ENCODE measurements around the gene IRF9. TPM values are rescaled to one million over a fixed set of nuclear protein-coding genes. Genes with fewer than 3 reads are reported as not detected.

The IRF9 gene
- total RNA-seq, 1 experiment from 2014 or later = 27.6 TPM

DNA sequence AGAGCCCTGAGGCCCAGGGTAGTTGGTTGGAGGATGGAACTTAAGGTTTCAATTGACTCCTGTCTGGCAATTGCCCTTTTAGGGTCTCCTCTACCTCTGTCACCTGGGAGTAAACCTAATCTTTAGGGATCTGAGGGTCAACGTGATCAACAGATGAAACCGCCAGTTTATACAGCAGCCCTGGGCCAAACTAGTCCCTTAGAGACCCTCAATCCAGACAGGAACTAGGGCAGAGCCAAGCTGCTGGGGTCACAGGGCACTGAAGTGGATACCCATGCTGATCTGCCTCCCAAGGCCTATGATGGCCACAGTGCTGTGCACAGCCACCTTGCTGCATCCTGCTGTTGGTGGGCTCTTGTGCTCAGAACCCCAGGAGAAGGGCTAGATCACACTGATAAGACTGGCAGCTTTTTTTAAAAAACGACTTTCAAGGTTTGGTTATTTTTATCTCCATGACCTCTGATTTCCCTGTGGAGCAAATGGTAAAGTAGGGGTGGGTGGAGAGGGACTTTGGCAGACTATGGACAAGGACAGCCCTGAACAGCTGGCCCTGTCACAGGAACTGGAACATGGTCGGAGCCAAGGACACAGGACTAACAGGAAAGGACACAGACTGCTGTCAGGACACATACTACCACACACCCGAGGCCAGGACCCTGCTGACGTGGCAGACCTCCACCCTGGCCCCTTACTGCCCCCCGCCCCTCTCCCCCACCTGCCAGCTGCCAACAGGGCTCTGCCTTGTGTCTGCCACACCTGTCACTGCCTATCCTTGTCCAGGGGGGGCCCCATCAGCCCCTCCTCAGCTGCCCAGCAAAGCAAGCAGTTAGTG is 30.1 kb upstream of the IRF9 start:
- no peaks in the 10 kb centered on the region for H3K4me1 ChIP-seq (ENCODE audit: insufficient read depth, low read length)
- H3K23ac ChIP-seq (ENCODE audit: insufficient read length, low read depth, low read length) = no peak overlapping the region
- no peaks in the 10 kb centered on the region; a peak in 1 of 7 replicates for H3K36me3 Mint-ChIP-seq (ENCODE audit: insufficient read depth in 1 of 3, low read depth in 3 of 3)
- H3K4me1 Mint-ChIP-seq = peaks cover 6 to 7% of the 10 kb centered on the region in 2 experiments; a peak in 3 of 4 replicates
- no peak overlapping the region for H3K18ac ChIP-seq (ENCODE audit: insufficient read length, low read depth, low read length)
- H3K79me1 ChIP-seq (ENCODE audit: insufficient read depth, low read depth, low read length, poor library complexity, severe bottlenecking) = no peaks in the 10 kb centered on the region
- H3K23me2 ChIP-seq (ENCODE audit: insufficient read length, low read depth, low read length, poor library complexity, severe bottlenecking) = peaks cover 5% of the 10 kb centered on the region
- H3K27ac Mint-ChIP-seq = peak overlapping the region in 2 of 3 experiments; percentile 31 to 48; a peak in 2 of 7 replicates
- no peak overlapping the region for H3K14ac ChIP-seq (ENCODE audit: insufficient read depth, low read length)
- H3K4me3 Mint-ChIP-seq = no peak overlapping the region
- H2AK5ac ChIP-seq (ENCODE audit: insufficient read length, low read length) = no peak overlapping the region
- no peak overlapping the region for H3K4ac ChIP-seq (ENCODE audit: low read depth, low read length)
- H3K9me3 Mint-ChIP-seq = 0 out of 5 replicates have a peak, but pooled peaks cover 0 to 2% of the 10 kb centered on the region in 2 experiments
- no peak overlapping the region for H2BK5ac ChIP-seq (ENCODE audit: insufficient read length, low read length)
- no peak overlapping the region for H3K9ac ChIP-seq (ENCODE audit: extremely low read depth, insufficient read length, low read length)
- H4K8ac ChIP-seq (replicated peaks; ENCODE audit: insufficient read length, low read depth, low read length) = no peak overlapping the region
- no peaks in the 10 kb centered on the region for H3K9me3 ChIP-seq (ENCODE audit: control insufficient read depth, low read depth, low read length)
- H2BK12ac ChIP-seq (ENCODE audit: insufficient read length, low read depth, low read length) = no peak overlapping the region
- H2BK20ac ChIP-seq (ENCODE audit: low read depth, low read length, poor library complexity, severe bottlenecking) = no peak overlapping the region
- H4K5ac ChIP-seq (ENCODE audit: insufficient read length, low read depth, low read length) = no peak overlapping the region
- TF ChIP-seq, protein P1, sequence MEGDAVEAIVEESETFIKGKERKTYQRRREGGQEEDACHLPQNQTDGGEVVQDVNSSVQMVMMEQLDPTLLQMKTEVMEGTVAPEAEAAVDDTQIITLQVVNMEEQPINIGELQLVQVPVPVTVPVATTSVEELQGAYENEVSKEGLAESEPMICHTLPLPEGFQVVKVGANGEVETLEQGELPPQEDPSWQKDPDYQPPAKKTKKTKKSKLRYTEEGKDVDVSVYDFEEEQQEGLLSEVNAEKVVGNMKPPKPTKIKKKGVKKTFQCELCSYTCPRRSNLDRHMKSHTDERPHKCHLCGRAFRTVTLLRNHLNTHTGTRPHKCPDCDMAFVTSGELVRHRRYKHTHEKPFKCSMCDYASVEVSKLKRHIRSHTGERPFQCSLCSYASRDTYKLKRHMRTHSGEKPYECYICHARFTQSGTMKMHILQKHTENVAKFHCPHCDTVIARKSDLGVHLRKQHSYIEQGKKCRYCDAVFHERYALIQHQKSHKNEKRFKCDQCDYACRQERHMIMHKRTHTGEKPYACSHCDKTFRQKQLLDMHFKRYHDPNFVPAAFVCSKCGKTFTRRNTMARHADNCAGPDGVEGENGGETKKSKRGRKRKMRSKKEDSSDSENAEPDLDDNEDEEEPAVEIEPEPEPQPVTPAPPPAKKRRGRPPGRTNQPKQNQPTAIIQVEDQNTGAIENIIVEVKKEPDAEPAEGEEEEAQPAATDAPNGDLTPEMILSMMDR (conservative IDR thresholded peaks at IDR 0.05) = no peak
- H2AFZ ChIP-seq (ENCODE audit: low read length) = no peak overlapping the region
- H3T11ph ChIP-seq (ENCODE audit: low read length) = no peak overlapping the region
- DNase-seq = no peak
- no peaks in the 10 kb centered on the region for H4K20me1 ChIP-seq (ENCODE audit: control insufficient read depth, insufficient read depth, insufficient read length)
- no peaks in the 10 kb centered on the region for H3K27me3 ChIP-seq (ENCODE audit: insufficient read depth, low read length)
- no peaks in the 10 kb centered on the region for H3K79me2 ChIP-seq (ENCODE audit: insufficient read depth, low read length)
- no CpG with 5 or more reads among the region's 7 CpGs for WGBS (ENCODE audit: extremely low coverage, insufficient read length, low lambda C conversion rate)
- H3K27ac ChIP-seq (ENCODE audit: insufficient read length, low read depth, low read length) = no peak overlapping the region
- H2BK120ac ChIP-seq (ENCODE audit: low read depth, low read length, poor library complexity, severe bottlenecking) = no peak overlapping the region
- H3K56ac ChIP-seq (ENCODE audit: insufficient read length, low read depth, low read length) = no peak overlapping the region
- H4K91ac ChIP-seq (ENCODE audit: insufficient read length, low read depth, low read length) = no peak overlapping the region
- H3K4me2 ChIP-seq (ENCODE audit: insufficient read depth, insufficient read length, low read length) = no peak overlapping the region
- H2BK15ac ChIP-seq (ENCODE audit: low read depth, low read length) = no peak overlapping the region
- no peaks in the 10 kb centered on the region for H3K27me3 Mint-ChIP-seq (ENCODE audit: low read depth)

All from H9 (cell line).